LNCAP (cell line): ENCODE measurements around the gene VGLL4.

ENCODE experiments used
- TF ChIP-seq, protein P1 (sequence below): fragments of 450-650 bp; IDR thresholded peaks from 2 replicates; pipeline ENCODE4 v1.5.1; 2017; ENCODE audit warnings: mild to moderate bottlenecking

VGLL4 gene

DNA sequence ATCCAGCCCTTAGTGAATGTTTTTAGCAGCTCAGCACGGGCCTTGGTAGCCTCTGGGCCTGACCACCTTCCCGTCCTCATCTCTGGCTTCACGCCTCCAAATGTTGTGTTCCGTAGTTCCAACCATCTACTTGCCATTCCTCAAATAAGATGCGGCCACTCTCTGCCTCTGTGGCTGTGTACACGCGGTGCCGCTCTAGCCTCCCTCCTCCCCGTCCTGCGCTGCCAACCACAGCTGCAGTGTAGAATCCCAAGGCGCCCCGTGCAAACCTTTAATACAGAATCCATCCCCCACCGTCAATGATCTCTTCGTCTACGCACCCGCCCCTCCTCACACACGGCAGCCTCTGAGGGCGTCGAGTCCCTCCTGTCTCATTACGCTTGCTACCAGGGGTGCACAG is 77.2 kb downstream of the VGLL4 start:
- TF ChIP-seq, protein P1, sequence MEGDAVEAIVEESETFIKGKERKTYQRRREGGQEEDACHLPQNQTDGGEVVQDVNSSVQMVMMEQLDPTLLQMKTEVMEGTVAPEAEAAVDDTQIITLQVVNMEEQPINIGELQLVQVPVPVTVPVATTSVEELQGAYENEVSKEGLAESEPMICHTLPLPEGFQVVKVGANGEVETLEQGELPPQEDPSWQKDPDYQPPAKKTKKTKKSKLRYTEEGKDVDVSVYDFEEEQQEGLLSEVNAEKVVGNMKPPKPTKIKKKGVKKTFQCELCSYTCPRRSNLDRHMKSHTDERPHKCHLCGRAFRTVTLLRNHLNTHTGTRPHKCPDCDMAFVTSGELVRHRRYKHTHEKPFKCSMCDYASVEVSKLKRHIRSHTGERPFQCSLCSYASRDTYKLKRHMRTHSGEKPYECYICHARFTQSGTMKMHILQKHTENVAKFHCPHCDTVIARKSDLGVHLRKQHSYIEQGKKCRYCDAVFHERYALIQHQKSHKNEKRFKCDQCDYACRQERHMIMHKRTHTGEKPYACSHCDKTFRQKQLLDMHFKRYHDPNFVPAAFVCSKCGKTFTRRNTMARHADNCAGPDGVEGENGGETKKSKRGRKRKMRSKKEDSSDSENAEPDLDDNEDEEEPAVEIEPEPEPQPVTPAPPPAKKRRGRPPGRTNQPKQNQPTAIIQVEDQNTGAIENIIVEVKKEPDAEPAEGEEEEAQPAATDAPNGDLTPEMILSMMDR, result no peak

DNA sequence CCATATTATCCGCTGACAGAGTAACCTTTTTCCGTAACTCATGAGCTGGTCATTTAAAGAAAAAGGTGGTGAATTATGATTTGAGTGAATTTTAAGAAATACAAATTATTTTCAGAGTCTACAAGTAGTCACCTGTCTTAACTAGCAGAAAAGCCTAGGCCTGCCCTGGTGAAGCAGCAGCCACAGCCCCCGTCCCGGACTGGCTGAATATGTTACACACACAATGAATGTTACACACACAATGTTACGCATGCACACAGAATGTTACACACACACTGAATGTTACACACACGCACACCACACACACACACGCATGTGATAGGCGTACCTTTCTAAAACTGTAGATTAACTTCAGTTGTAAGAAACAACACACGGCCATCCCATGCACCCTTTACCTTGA is 77.8 kb downstream of the VGLL4 start:
- TF ChIP-seq, protein P1, result no peak

DNA sequence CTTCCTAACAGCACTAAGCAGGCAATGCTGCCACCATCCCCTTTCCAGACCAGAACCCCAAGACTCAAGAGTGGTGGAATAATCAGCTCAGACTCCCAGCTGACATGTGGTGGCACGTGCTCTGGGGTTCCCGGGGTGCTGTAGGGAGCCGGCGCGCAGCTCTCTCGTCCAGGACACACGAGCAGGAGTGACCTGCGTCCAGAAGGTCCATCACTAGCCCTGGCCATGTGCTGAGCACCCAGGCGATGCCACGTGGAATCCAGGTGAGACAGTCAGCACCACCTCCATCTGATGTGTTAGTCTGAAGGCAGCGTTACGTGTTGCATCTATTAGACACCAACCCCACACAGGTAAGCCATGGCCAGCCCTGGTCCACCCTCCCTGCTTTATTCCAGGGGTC is 78.2 kb downstream of the VGLL4 start:
- TF ChIP-seq, protein P1, result no peak

DNA sequence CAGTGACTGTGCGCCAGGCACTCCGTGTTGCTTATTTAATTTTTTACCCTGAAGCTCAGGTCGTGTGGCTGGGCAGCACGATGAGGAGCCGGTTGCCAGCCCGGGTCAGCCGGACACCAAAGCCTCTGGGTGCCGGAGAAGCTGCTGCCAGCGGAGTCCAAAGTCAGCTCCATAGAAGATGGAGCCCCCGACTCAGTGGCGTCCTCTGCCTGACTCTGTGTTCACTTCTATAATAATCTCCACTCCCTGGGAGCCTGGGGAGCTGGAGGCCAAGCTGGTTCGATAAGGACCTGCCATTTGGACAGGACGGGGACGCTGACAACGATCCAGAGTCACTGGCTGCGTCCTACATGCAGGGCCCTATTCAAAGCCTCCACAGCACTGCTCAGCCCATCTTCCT is 78.6 kb downstream of the VGLL4 start:
- TF ChIP-seq, protein P1, result no peak

DNA sequence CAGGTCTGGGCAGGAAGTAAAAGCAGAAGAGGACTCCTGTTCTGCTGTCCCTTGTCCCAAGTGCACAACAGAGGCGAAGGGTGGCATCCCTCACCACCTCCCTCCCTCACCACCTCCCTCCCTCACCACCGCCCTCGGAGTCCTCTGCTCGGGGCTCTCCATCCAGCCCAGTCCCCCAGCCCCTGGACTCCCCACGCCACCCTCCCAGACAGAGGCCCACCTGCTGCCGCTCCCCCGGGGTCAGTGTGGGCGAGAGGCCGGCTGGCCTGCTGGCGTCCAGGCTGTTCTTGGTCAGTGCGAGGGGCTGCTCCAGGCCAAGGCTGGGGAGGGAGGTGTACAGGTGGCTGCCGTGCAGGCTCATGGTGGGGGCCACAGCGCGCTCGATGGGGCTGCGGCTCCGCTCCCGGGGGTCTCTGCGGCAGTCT is 79.1 kb downstream of the VGLL4 start:
- TF ChIP-seq, protein P1, result no peak

DNA sequence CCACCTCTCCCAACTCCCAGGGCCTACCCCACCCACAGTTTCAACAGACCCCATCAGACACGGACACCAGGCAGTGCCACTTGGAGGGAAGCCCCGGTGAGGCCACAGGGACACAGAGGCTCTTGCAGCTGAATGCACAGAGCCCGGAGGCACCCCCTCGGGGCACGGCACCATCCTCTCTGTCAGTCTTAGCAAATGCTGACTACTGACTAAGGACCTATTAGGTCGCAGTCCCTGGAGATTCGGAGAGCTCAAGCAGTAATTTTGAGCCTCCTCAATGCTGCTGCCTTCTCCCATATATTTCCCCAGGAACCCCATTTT is 79.9 kb downstream of the VGLL4 start:
- TF ChIP-seq, protein P1, result no peak

DNA sequence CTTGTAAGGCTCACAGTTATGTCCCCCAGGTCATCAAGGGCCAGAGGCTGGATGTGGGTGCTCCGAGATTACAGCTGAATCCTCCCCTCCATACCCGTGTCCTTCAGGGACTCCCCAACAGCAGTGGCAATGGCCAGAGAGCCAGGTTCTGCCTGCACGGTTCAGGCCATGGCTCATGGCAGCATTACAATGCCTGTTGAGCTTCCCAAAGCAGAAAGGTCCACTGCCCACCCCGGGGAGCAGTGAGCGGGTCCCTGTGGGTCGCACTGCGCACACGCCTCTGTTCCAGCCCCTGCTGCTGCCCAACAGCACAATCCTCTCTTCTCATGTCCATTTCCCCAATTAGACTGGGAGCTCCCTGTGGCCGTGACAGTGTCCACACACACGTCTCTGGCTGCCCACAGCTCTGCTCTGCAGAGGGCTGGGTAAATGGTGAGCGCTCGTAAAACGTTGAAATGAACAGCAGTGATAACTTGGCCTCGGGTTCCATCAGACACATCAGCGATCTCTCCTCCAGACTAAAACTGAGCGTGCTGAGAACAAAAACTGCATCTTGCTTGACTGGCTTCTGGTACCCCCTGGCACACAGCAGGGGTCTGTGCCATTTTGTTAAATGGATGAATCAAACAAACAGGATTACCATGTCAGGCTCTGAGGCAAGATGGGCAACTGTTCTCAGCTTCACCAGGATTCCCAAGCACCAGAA is 80.4 kb downstream of the VGLL4 start:
- TF ChIP-seq, protein P1, result no peak
